CD4-positive, alpha-beta T cell (primary cell): ENCODE measurements around the gene NDC1. TPM values are rescaled to one million over a fixed set of nuclear protein-coding genes. Genes with fewer than 3 reads are reported as not detected.

ENCODE experiments used
- ATAC-seq: fragments of 200-7000 bp; cut with Tn5 transposase; one replicate; pipeline ENCODE4 v1.10.0; 2022; ENCODE audit warnings: mild to moderate bottlenecking; ENCODE audit not compliant: poor library complexity
- CTCF ChIA-PET: fragments of 350-600 bp; sonication (Branson Sonifier 250); formaldehyde crosslinking; loops from one replicate; lab custom pipeline; 2021; ENCODE audit warnings: antibody characterized with exemption, inconsistent platforms; lab: Charles Lee
- POLR2A ChIA-PET: fragments of 350-600 bp; sonication (Branson Sonifier 250); formaldehyde crosslinking; loops from one replicate; lab custom pipeline; 2021; ENCODE audit warnings: antibody characterized with exemption, inconsistent platforms; lab: Charles Lee
- DNase-seq, 14 experiments: peaks; one replicate each; pipeline ENCODE4 v3.0.0-alpha.2; 2013 to 2020; ENCODE audit warnings: mixed read lengths in 2 of 14
- H3K27ac ChIP-seq, 2 donors: one replicate each; pipeline versions ENCODE4 v1.5.1 to v1.7.0; 2013; ENCODE audit warnings: low read length in 2 of 2, low read depth in 1 of 2, mild to moderate bottlenecking in 1 of 2
- H3K27me3 ChIP-seq, 2 experiments: 1 replicate in 1 of 2; 2 replicates in 1 of 2; pipeline versions ENCODE4 v1.6.1 to v1.7.0; 2013; ENCODE audit warnings: low read length in 2 of 2, control low read depth in 1 of 2, mild to moderate bottlenecking in 1 of 2, moderate library complexity in 1 of 2; ENCODE audit not compliant: insufficient read depth in 2 of 2, control insufficient read depth in 1 of 2
- H3K36me3 ChIP-seq: one replicate; pipeline ENCODE4 v1.6.1; 2013; ENCODE audit warnings: low read length, control low read depth; ENCODE audit not compliant: insufficient read depth
- H3K4me1 ChIP-seq: one replicate; pipeline ENCODE4 v1.6.1; 2013; ENCODE audit warnings: low read length, control low read depth; ENCODE audit not compliant: insufficient read depth
- H3K4me3 ChIP-seq: one replicate; pipeline ENCODE4 v1.5.1; 2013; ENCODE audit warnings: mild to moderate bottlenecking, low read length, moderate library complexity
- H3K9me3 ChIP-seq, 2 experiments: 1 replicate in 1 of 2; 2 replicates in 1 of 2; pipeline versions ENCODE4 v1.6.1 to v1.7.0; 2013; ENCODE audit warnings: low read length in 2 of 2, mild to moderate bottlenecking in 2 of 2, control low read depth in 1 of 2, moderate library complexity in 1 of 2; ENCODE audit not compliant: control insufficient read depth in 1 of 2, insufficient read depth in 1 of 2
- H3K27ac Mint-ChIP-seq: one replicate; pipeline ENCODE4 v1.8.0; 2020; ENCODE audit warnings: mixed read lengths
- H3K27me3 Mint-ChIP-seq: one replicate; pipeline ENCODE4 v1.8.0; 2021; ENCODE audit warnings: mixed read lengths
- H3K36me3 Mint-ChIP-seq: one replicate; pipeline ENCODE4 v1.8.0; 2021; ENCODE audit warnings: low read depth, mixed read lengths
- H3K4me1 Mint-ChIP-seq: one replicate; pipeline ENCODE4 v1.8.0; 2021; ENCODE audit warnings: low read depth, mixed read lengths
- H3K4me3 Mint-ChIP-seq: one replicate; pipeline ENCODE4 v1.8.0; 2020; ENCODE audit warnings: mild to moderate bottlenecking, mixed read lengths
- H3K9me3 Mint-ChIP-seq: one replicate; pipeline ENCODE4 v1.8.0; 2020; ENCODE audit warnings: mixed read lengths
- CTCF ChIP-seq: fragments of 200-600 bp; IDR thresholded peaks from one replicate; pipeline ENCODE4 v1.8.0; 2022; ENCODE audit warnings: antibody characterized with exemption, mild to moderate bottlenecking
- intact Hi-C, 2 experiments: fragments of 100-400 bp; cut with DNase I in 1 of 2; cut with micrococcal nuclease in 1 of 2; formaldehyde crosslinking; loops; one replicate each; pipeline versions ENCODE4 v1.15.1 to v1.9.0; 2023 to 2025; cut with DNase I, micrococcal nuclease
- total RNA-seq, 174 experiments: library from RNA in 2 of 174; stranded (reverse) in 2 of 174; gene quantifications; one replicate each; pipeline ENCODE4 v1.2.3 and lab custom pipeline; 2021 to 2026

Gene NDC1
- total RNA-seq, 2 experiments from 2014 or later: 5.4 to 8.1 TPM

GRCh38 chr1:53754484-53755312 is 83.4 kb downstream of the NDC1 start:
- Mint-ChIP-seq H3K4me3 (no peak overlapping the region), H3K9me3 (no peaks in the 10 kb centered on the region), H3K27me3 (no peaks in the 10 kb centered on the region), H3K27ac (no peak overlapping the region), H3K4me1 (no peaks in the 10 kb centered on the region), H3K36me3 (no peaks in the 10 kb centered on the region)
- ChIA-PET POLR2A (interaction anchor here (1.2 kb wide), 1 partner anchor 8 kb away, joined by 3 read pairs; no protein-coding TSS in a partner anchor), CTCF (no interaction called here)
- ATAC-seq (no peak), DNase-seq (peak in 4 of 14 experiments; percentile 16 to 43 (median 32))
- H3K9me3 ChIP-seq: no peaks in the 10 kb centered on the region
- peak; percentile 59 for TF ChIP-seq CTCF
- no peaks in the 10 kb centered on the region for H3K4me1 ChIP-seq
- no peaks in the 10 kb centered on the region for H3K36me3 ChIP-seq
- intact Hi-C loops: loop anchor here (1.0 to 5.0 kb wide), 3 partner anchors 267 to 477 kb away; no protein-coding TSS in a partner anchor
- H3K27me3 ChIP-seq: no peaks in the 10 kb centered on the region
- H3K27ac ChIP-seq: no peak overlapping the region
- H3K4me3 ChIP-seq: no peak overlapping the region

- no peaks in the 10 kb centered on the region for H3K9me3 Mint-ChIP-seq
- no peaks in the 10 kb centered on the region for H3K9me3 ChIP-seq
- no peak overlapping the region for H3K4me3 Mint-ChIP-seq
- ATAC-seq (no peak), DNase-seq (no peak)
- no peak overlapping the region for H3K4me3 ChIP-seq
- TF ChIP-seq CTCF: no peak
- no peaks in the 10 kb centered on the region for H3K4me1 ChIP-seq
- intact Hi-C loops: loop anchor here in 1 of 2 experiments (5.0 kb wide), 1 partner anchor 475 kb away; no protein-coding TSS in a partner anchor
- ChIA-PET POLR2A (no interaction called here), CTCF (no interaction called here)
- H3K27me3 ChIP-seq: no peaks in the 10 kb centered on the region
- H3K27me3 Mint-ChIP-seq: no peaks in the 10 kb centered on the region
- H3K4me1 Mint-ChIP-seq: no peaks in the 10 kb centered on the region
- no peak overlapping the region for H3K27ac Mint-ChIP-seq
- no peaks in the 10 kb centered on the region for H3K36me3 Mint-ChIP-seq
- no peak overlapping the region for H3K27ac ChIP-seq
- H3K36me3 ChIP-seq: no peaks in the 10 kb centered on the region
Measured at GRCh38 chr1:53752281-53752680, 85.8 kb downstream of the NDC1 start.

GRCh38 chr1:53747841-53748240 is 90.3 kb downstream of the NDC1 start:
- H3K4me1 Mint-ChIP-seq: no peaks in the 10 kb centered on the region
- no peaks in the 10 kb centered on the region for H3K4me1 ChIP-seq
- no peaks in the 10 kb centered on the region for H3K9me3 ChIP-seq
- H3K36me3 Mint-ChIP-seq: no peaks in the 10 kb centered on the region
- H3K27ac ChIP-seq: no peak overlapping the region
- ATAC-seq (no peak), DNase-seq (no peak)
- no peaks in the 10 kb centered on the region for H3K27me3 ChIP-seq
- no peaks in the 10 kb centered on the region for H3K9me3 Mint-ChIP-seq
- POLR2A ChIA-PET: no interaction called here
- H3K27ac Mint-ChIP-seq: no peak overlapping the region
- CTCF ChIA-PET: no interaction called here
- peaks cover 16% of the 10 kb centered on the region for H3K27me3 Mint-ChIP-seq
- intact Hi-C loops: no loop called here
- H3K4me3 Mint-ChIP-seq: no peak overlapping the region
- no peaks in the 10 kb centered on the region for H3K36me3 ChIP-seq
- no peak overlapping the region for H3K4me3 ChIP-seq
- TF ChIP-seq CTCF: no peak
